ENCODE measurements around the gene VPS41.

DNA sequence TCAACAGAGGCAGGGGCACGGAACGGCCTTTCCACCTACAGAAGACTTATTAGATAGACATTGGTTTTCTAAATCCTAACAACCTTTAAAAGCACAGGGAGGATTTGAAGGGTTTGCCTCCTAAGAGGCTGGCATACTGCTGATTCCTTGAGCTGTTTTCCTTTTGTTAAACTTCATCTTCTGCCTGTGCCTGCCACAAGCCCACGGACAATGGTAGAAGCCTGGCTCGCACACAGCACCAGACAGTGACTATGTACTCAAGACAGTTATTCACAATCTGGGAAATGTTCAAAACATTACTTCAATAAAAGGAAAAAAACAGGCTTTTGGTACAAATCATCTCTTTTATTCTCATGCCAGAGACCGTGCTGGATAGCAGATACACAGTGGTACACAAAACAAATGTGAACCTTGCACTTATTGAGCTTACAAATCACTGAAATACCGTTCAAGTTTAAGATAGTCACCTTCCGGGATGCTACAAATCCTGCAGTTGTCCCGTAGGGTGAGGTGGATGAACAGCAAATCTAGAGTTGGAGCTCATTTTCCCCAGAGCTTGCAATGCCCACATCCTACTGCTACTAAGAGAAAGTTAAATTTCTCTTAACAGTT is 63.9 kb downstream of the VPS41 start:
- TF ChIP-seq, protein P1, sequence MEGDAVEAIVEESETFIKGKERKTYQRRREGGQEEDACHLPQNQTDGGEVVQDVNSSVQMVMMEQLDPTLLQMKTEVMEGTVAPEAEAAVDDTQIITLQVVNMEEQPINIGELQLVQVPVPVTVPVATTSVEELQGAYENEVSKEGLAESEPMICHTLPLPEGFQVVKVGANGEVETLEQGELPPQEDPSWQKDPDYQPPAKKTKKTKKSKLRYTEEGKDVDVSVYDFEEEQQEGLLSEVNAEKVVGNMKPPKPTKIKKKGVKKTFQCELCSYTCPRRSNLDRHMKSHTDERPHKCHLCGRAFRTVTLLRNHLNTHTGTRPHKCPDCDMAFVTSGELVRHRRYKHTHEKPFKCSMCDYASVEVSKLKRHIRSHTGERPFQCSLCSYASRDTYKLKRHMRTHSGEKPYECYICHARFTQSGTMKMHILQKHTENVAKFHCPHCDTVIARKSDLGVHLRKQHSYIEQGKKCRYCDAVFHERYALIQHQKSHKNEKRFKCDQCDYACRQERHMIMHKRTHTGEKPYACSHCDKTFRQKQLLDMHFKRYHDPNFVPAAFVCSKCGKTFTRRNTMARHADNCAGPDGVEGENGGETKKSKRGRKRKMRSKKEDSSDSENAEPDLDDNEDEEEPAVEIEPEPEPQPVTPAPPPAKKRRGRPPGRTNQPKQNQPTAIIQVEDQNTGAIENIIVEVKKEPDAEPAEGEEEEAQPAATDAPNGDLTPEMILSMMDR (IDR thresholded peaks at IDR 0.05): no peak
- no peak for TF ChIP-seq POLR2A (IDR thresholded peaks at IDR 0.05)

Measured in Peyer's patch (tissue), 4 donors.